ENCODE data around the gene KIAA1586. TPM values are rescaled to one million over a fixed set of nuclear protein-coding genes. Genes with fewer than 3 reads are reported as not detected.
"Not testable (repeated sequence)": the region's sequence is repeated elsewhere in the genome, so short reads cannot be mapped to it uniquely, and the experiment has no call there.

The KIAA1586 gene, protein sequence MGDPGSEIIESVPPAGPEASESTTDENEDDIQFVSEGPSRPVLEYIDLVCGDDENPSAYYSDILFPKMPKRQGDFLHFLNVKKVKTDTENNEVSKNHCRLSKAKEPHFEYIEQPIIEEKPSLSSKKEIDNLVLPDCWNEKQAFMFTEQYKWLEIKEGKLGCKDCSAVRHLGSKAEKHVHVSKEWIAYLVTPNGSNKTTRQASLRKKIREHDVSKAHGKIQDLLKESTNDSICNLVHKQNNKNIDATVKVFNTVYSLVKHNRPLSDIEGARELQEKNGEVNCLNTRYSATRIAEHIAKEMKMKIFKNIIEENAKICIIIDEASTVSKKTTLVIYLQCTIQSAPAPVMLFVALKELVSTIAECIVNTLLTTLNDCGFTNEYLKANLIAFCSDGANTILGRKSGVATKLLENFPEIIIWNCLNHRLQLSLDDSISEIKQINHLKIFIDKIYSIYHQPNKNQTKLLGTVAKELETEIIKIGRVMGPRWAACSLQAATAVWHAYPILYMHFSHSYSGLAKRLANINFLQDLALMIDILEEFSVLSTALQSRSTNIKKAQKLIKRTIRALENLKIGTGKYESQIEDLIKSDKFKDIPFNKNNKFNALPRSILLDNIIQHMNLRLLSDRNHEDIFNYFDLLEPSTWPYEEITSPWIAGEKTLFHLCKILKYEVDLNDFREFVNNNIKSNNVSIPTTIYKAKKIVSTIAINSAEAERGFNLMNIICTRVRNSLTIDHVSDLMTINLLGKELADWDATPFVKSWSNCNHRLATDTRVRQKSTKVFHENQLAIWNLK
- 13.7 and 17.4 TPM in 2 replicates for total RNA-seq
- 3.8 TPM for polyA plus RNA-seq (2012)

DNA sequence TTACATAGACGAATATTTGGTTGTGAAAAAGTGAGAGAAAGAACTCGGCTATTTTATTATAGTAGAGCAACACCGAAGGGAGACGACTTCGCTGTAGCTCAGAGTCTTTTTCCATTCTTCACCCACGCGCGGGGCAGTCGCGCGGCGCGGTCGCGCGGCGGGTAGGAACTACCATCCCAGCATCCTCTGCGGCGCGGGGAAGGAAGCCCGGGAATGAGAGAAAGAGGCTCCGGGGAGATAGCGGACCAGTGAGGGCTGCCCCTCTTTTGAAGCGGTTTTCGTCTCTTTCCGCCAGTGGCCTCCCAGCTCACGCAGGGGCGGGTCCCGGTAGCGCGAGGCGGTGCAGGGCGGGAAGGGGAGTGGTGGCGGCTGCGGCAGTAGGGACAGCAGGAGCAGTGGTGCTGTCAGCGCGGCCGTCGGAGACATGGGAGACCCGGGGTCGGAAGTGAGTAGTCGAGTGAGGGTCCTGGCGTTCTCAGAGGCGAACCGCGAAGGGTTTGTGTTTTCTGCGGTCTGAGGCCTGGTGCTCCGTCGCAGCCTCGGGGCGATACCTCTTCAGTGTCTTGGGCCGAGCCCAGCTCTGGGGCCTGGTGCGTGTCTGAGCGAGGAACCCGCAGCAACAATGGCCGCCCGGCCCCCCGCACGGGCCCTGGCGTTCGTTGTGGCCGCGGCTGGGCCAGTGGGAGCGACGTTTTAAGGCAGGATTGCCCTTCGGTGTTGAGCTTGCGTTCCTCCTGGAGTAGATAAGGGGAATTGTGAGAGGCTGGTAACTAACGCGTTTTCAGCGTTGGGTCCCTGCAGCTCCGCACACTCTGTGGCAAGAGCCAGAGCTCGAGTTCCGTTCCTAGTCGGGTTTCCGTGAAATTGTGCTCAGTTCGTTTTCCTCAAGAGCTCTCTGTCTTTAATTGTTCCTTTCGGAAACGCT lies at the start of gene KIAA1586:
TSS of gene KIAA1586 (plus strand) at position 362 of the 925 bp plus-strand sequence. CDS start at position 425, 63 bp downstream.
- DNase-seq (ENCODE audit: low read depth) = peak; percentile 95

DNA sequence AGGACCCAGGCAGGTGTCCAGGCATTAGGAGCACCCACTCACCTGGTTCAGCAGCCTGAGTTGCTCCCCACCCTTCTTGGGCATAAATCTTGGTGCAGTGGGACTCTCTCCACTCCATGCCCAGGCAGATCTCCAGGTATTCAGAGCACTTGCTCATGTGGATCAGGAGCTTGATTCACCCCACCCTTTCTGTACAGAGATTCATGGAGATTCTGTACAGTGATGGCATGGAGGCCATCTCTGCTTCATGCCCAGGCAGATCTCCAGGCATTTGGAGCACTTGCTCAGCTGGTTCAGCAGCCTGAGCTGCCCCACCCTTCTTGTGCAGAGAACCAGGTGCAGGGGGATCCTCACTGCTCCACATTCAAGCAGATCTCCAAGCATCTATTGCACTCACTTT lies 47.4 kb upstream of the KIAA1586 start:
- DNase-seq (ENCODE audit: low read depth) = no peak

DNA sequence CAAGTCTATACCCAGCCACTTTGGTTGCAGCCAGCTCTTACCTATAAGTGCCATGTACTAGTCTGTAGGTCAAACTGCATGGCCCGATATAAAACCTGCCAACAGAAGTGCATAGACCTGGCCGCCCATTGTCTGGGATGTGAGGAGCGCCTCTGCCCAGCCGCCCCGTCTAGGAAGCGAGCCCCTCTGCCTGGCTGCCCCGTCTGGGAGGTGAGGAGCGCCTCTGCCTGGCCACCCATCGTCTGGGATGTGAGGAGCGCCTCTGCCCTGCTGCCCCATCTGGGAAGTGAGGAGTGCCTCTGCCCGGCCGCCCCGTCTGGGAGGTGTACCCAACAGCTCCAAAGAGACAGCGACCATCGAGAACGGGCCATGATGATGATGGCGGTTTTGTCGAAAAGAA lies 46.7 kb upstream of the KIAA1586 start:
- not testable (repeated sequence) for DNase-seq (ENCODE audit: low read depth)

DNA sequence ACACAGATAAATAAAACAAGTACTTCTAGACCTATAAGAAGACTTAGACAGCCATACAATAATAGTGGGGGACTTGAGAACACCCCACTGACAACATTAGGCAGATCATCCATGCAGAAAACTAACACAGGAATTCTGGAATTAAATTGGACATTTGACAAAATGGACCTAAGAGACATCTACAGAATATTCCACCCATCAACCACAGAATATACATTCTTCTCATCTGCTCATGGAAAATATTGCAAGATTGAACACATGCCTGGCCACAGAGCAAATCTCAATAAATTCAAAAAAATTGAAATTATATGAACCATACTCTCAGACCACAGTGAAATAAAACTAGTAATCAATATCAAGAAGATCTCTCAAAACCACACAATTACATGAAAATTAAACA lies 44.3 kb upstream of the KIAA1586 start:
- DNase-seq (ENCODE audit: low read depth) = no peak

DNA sequence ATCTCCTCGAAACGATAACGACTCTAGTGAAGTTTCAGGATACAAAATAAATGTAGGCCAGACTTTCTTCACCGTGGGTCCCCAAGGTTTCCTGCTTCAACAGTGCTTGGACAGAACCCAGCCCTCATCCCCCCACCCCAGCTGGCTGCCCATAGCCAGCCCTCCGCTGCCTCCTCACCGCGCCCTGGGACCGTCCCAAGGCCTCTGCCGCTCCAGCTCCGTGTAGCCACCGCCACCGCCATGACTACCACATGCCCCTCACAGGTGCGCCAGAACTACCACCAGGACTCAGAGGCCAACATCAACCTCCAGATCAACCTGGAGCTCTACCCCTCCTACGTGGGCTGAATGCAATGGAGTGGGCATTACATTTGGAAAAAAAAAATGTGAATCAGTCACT lies 42.2 kb upstream of the KIAA1586 start:
- DNase-seq (ENCODE audit: low read depth) = no peak

DNA sequence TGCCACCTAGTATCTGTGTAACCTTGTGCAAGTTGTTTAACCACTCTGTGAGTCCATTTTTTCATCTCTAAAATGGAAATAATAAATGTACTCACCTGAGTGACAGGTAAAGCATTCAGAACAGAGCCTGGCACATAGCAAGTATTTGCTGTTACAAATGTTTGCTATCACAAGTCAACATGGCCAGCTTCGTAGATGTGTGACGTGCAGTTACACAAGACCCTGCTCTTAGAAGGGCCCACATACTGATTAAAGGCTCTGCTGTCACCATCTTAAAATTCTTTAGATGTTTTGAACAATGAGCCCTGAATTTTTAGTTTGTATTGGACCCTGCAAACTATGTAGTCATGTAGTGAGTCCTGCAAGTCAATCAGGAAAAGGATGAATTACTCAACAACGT lies 40.4 kb upstream of the KIAA1586 start:
- DNase-seq (ENCODE audit: low read depth) = no peak

DNA sequence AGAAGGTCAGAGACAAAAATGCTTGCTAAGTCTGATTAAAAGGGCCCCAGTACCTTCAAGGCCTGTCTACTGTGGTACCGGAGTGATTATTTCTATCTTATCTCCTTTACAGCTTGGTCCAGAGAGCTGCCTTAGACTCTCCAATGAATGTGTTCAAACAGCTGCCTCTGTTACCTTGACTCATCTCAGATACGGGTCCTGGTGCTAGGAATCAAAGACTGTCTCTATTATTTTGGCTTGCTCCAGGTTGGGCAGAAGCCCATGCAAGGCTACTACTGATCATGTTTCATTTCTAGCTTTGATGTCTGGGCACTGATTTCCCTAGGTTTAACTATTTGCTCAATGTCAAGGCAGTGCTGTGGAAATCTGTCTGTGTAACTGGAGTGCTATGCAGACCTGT lies 38.4 kb upstream of the KIAA1586 start:
- not testable (repeated sequence) for DNase-seq (ENCODE audit: low read depth)

DNA sequence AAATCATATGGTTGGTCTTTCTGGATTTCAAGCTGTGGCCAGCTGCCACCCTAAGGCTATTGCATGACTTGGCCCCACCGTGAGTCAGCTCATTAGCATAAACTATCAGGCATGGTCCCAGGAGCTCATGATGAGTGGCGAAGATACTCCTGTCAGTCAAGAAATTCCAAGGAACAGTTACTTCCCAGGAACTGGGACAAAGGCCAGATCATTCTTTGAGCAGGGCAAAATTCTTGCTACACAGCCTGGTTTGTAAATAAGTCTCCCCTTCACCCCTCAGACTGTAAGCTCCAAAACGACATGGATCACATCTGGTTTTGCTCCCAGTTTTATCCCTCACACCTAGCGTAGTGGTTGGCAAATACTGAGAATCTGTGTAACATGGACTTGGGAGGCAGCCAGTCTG lies 33.0 kb upstream of the KIAA1586 start:
- peak; percentile 77 for DNase-seq (ENCODE audit: low read depth)

DNA sequence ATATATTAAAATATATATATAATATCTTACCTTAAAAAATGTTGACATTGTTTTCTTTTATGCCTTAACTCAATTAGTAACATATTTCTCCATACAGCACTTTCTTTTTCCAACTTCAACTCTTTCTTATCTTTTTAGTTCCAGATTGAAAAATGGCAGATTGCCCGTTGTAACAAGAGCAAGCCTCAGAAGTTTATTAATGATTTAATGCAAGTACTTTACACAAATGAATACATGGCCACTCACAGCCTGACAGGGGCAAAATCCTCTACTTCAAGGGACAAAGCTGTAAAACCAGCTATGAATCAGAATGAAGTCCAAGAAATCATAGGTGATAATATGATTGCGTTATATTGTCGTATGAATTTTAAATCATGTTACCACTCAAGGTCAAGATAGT lies 29.4 kb upstream of the KIAA1586 start:
- no peak for DNase-seq (ENCODE audit: low read depth)

DNA sequence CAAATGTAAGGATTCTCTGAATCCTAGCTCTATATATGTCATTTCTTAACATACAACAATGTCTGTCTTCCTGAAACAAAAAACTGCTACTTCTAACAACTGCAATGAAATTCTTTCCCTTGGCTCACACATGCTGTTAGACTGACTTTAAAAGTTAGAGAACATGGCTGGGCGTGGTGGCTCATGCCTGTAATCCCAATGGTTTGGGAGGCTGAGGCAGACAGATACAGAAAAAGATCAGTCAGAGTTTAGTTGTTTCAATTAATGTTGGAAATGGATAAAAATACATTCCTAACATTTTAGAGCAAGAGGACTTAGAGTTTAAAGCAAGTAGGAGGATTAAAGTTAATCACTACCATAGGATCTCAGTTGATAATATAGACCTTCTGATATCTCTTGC lies 28.7 kb upstream of the KIAA1586 start:
- no peak for DNase-seq (ENCODE audit: low read depth)

DNA sequence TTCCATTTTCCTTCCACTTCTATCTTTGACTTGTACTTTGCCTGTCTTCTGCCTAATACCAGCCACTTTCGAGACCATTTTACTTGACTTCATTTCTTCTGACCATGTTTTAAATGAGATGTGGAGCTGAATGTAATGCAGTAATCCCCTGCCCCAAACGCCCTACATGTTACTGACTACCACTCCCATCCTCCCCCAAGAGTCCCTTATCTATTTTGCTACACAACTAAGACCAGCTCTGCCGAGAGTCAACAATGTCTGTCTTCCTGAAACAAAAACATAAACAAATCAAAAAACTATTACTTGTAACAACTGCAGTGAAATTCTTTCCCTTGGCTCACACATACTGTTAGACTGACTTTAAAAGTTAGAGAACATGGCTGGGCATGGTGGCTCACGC lies 27.1 kb upstream of the KIAA1586 start:
- DNase-seq (ENCODE audit: low read depth) = no peak

DNA sequence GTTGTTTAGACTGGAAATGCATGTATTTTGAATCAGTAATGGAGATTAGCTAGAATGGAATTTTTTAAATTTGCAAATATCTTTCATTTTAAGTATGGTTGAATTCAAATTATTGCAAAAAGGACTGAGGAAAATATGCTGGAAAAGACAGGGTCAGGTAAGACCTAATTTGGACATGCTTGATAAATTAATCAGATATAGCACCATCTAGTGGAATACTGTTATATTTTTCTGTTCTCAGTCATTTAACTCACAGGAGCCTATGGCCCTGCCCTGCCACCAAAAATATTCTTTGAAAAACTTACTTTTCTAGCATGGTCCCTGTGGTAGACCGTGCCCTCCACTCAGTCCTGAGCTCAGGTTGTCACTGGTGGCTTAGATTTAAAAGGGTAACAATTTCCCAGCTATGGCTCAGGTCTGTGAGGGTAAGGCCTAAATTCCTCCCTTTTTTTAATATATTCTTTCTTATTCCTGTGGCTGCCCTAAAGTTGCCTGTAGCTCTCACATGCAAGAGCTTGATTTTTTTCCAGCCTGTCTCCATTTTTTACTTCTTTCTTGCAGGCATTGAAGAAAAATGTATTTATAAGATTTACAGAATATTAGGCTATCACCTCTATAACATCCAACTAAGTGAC lies 25.3 kb upstream of the KIAA1586 start:
- DNase-seq (ENCODE audit: low read depth) = peak; percentile 47

DNA sequence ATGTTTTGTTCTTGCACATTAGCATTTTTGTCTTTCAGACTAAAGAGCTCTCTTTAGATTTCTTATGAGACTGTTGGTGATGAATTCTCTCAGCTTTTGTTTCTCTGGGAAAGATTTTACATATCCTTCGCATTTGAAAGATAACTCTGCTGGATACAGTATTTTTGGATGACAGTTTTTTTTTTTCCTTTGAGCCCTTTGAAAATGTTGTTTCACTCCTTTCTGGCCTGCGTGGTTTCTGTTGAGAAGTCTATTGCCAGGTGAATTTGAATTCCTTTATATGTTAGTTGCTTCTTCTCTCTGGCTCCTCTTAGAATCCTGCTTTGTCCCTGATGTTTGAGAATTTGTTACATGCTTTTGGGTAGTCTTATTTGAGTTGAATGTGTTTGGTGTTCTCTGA lies 22.2 kb upstream of the KIAA1586 start:
- DNase-seq (ENCODE audit: low read depth) = no peak

DNA sequence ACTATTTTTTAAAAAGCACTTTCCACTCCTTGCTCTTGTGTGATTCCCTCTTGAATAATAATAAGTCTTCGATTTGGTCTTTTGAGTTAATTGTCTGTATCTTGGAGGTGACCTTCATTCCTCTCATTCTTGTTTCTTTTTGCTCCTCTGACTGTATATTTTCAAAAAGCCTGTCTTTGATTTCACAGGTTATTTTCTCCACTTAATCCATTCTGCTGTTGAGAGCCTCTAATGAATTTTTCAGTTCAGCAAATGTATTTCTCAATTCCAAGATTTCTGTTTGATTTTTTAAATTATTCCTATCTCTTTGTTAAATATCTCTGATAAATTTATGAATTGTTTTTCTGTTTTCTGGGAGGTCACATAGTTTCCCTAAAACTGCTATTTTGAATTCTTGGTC lies 21.7 kb upstream of the KIAA1586 start:
- no peak for DNase-seq (ENCODE audit: low read depth)

DNA sequence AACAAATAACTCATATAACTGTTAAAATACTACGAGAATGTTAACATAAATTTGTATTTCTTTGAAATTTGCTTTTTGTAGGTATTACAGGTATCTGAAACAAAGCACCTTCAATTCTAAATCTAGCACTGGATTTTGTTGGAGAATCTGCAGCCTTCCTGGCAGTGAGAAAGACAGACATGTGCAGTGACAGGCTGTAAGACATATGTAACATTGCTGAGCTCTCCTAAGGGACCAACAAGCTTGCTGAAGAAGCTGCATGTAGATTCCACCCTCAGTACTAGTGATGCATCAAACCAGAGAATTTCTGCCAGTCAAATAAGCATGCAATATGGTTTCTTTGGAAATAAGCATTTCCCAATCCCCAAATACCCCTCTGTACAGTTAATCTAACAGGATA lies 20.5 kb upstream of the KIAA1586 start:
- no peak for DNase-seq (ENCODE audit: low read depth)

DNA sequence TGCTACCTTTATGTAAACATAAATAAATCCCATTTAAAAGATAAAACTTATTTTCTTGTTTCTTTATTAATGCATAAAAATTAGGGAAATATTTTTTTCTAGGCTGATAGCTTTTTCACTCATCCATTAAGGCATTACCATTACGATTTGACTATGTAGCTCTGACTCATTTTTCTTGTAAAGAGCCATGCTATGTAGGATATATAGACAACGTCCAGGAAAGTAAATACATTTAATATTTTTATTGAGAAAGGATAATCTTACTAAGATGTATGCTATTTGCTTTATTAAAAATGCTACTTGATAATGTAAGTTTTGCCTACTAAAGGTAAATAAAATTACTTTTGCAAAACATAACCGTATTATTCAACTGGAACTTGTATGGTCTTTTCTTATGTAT lies 19.2 kb upstream of the KIAA1586 start:
- no peak for DNase-seq (ENCODE audit: low read depth)

DNA sequence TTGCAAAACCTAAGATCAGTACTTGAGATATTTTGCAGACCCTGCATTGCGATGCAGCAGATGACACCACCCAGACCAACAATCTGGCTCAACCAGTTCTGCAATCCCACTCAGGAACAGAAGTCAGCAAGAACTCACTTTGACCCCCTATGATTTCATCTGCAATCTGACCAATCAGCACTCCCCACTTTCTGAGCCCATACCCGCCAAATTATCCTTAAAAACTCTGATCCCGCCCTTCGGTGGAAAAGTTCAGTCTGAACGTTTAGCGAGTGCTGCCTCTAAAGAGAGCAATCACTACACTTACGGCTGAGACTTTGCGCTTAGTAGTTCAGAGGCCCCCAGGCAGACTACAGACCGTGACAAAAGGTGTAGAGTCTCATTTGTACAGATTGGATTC lies 17.3 kb upstream of the KIAA1586 start:
- DNase-seq (ENCODE audit: low read depth) = no peak

DNA sequence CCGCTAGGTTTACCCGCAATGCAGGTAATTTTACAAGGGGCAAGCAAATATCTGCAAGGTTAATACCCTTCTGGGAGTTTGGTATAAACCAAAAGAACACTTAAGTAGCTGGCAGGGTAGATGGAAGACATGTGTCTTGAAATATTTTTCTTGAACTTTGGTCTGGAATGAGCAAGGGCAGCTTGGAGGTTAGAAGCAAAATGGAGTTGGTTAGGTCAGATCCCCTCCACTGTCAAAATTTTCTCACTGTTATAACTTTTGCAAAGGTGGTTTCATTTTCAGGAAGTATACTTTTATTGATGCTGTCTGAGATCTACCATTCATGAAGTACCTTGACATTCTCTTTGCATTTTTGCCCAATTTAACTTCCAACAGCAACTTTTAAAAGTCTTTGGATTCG lies 13.3 kb upstream of the KIAA1586 start:
- DNase-seq (ENCODE audit: low read depth) = no peak

DNA sequence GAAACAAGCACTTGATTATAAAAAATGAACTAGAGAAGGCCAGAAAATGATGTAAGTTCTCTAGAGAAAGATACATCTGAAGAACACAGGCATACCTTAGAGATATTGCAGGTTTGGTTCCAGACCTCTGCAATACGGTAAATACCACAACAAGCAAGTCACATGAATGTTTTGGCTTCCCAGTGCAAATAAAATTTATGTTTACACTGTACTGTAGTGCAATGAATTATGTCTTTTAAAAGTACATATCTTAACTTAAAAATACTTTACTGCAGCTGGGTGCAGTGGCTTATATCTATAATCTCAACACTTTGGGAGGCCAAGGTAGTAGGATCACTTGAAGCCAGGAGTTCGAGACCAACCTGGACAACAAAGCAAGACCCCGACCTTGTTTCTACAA lies 10.9 kb upstream of the KIAA1586 start:
- DNase-seq (ENCODE audit: low read depth) = no peak

DNA sequence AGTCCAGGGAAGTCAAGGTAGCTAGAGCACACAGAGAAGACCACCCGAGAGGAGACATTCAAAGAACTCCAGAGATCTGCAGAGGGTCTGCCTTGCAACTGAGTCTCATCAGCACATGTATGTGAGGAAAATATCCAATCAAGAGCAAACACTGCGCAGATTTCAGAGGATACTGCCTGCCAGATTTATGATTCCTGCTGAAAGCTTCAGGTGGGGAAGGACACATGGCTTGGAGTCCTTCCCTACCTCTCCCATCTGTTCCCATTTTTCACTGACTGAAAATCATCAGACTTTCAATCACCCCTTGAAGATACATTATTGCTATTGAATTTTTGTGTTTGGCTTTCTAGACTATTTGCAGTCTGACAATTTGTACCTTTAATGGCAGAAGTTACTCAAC lies 7.6 kb upstream of the KIAA1586 start:
- no peak for DNase-seq (ENCODE audit: low read depth)

DNA sequence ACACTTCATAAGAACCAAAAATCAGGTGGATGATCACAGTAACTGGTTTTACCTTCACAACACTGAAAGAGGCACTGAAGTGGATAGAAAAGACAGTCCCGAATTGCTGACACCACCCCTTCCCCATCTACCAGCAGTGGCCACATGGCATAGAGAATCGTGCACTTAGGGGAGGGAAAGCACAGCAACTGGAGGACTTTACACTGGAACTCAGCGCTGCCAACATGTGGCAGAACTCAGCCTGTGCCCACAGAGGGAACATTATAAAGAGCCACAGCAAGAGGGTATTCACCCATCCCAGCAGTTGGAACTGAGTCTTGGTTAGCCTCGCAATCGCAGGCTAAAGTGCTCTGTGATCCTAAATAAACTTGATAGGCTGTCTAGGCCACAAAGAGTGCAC lies 6.5 kb upstream of the KIAA1586 start:
- no peak for DNase-seq (ENCODE audit: low read depth)

Data from myocyte (in vitro differentiated cells).